ENCODE data around the gene SLC38A10.

- TF ChIP-seq MYC (CRISPR knock-in tag; IDR thresholded peaks at IDR 0.05; ENCODE audit: borderline replicate concordance) (no peak), ZSCAN21 (CRISPR knock-in tag; IDR thresholded peaks at IDR 0.05; ENCODE audit: borderline replicate concordance) (no peak), ZNF749 (CRISPR knock-in tag; IDR thresholded peaks at IDR 0.05; ENCODE audit: borderline replicate concordance) (no peak), TOPORS (CRISPR knock-in tag; IDR thresholded peaks at IDR 0.05) (no peak), ZFP36 (IDR thresholded peaks at IDR 0.05; ENCODE audit: borderline replicate concordance, low read depth, low read length, partially characterized antibody) (peak; percentile 97), CTCF (CRISPR knock-in tag; IDR thresholded peaks at IDR 0.05) (peak; percentile 30; the same call in 1 of the 2 replicates), ZNF10 (CRISPR knock-in tag; IDR thresholded peaks at IDR 0.05; ENCODE audit: borderline replicate concordance, low read depth) (no peak), POLR2A (IDR thresholded peaks at IDR 0.05; ENCODE audit: insufficient read depth in 1 of 2, low read depth in 2 of 2, low read length in 2 of 2) (no peak)
These were observed 722 bp upstream of the SLC38A10 start for GRCh38 chr17:81295676-81296381.

All from HepG2 (cell line).